GM19023 (cell line): ENCODE data around the gene SH3BP2.
"Not testable (repeated sequence)": the region's sequence is repeated elsewhere in the genome, so short reads cannot be mapped to it uniquely, and the experiment has no call there.

Experiments
- ATAC-seq: cut with Tn5 transposase; IDR thresholded peaks from one replicate; pipeline ENCODE4 v1.9.1; 2021; ENCODE audit warnings: mild to moderate bottlenecking, moderate library complexity; ENCODE audit not compliant: unreplicated experiment

Gene SH3BP2

GRCh38 chr4:2762486-2763370 lies 30.2 kb upstream of the SH3BP2 start:
- not testable (repeated sequence) for ATAC-seq

DNA sequence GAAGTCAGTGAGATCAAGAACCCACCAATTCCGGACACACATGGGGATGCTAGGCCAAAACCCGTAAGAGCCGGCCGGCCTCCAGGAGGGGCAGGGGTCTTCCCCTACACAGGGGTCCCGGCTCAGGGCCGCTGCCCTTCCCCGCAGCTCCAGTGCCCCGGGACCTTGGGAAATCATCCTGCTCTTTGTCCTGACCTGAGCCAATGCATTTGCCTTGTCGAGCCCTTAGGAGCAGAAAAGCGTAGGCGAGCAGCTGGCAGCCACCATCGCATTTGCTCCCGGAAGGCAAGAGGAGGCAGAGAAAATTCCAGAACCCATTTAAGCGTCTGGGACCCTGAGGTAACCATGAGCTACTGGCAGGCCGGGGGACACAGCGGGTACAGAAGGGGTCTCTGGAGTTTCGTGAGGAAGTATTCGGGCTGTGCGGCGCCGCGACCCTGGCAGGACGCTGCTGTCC lies 29.3 kb upstream of the SH3BP2 start:
- ATAC-seq = no peak

- no peak for ATAC-seq
These were observed 26.9 kb upstream of the SH3BP2 start for GRCh38 chr4:2765832-2766526.

GRCh38 chr4:2767046-2767704 lies 25.7 kb upstream of the SH3BP2 start:
- ATAC-seq = no peak

- no peak for ATAC-seq
These were observed 25.2 kb upstream of the SH3BP2 start for GRCh38 chr4:2767705-2768074.

DNA sequence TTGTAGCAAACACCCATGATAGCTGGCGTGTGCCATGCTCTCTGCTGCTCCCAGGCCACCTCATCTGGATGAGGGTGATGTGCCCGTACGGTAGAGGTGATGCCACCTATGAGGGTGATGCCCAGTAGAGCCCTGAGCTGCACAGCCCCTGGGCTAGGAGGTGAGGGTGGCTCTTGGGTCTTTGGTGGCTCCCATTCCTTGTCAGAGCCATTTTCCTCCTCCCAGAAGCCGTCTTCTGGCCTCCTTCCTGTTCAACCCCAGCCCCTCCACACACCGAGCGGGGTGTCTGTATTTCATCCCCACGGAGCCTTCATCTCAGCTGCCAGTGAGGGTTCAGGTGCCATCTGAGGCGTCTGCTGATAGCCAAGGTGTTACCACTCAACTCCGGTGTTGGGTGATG lies 24.8 kb upstream of the SH3BP2 start:
- no peak for ATAC-seq

DNA sequence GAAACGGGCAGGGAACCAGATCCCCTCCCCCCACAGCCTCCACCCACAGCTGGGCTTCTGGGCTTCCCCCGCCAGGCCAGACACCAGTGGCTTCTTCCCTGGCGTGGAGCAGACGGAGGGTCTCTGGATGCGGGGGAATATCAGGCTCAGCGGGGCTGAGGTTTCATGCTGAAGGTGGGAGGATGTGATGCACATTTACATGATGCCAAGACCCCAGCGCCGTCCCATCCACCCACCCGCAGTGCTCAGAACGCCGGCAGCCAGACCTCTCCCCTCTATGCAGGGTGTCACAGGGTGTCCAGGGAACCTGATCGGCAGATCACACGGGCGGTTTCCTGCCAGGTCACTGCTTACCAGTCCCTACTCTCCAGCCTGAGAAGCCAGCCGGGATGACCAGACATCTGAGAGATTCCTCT lies 24.0 kb upstream of the SH3BP2 start:
- no peak for ATAC-seq

DNA sequence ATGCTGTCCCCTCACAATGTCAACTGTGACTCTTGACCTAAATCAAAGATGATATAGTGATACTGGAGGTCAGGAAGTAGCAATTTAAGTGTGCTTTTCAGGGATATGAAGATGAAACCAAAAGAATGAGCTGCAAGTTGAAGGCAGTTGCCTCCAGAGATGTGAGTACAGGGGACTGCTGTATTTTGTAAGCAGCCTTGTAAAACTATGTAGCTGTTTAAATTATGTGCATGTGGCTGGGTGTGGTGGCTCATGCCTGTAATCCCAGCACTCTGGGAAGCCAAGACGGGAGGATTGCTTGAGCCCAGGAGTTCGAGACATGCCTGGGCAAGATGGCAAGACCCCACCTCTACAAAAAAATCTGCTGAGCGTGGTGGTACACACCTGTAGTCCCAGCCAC lies 21.6 kb upstream of the SH3BP2 start:
- no peak for ATAC-seq

DNA sequence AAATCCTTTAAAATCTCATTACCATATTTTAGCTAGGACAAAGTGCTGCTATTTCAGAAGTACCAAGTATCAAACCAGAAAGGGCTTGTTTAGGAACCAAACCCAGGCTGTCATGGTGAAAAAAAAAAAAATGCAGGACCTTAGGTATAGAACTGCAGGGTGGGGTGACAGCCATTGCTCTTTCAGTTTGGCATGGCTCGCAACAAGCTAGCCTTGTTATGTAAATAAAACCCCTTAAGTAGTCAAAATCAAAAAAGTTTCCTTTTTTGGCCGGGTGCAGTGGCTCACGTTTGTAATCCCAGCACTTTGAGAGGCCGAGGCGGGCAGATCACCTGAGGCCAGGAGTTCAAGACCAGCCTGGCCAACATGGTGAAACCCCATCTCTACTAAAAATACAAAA lies 12.2 kb upstream of the SH3BP2 start:
- not testable (repeated sequence) for ATAC-seq

- ATAC-seq = no peak
These were observed 11.0 kb upstream of the SH3BP2 start for GRCh38 chr4:2781911-2782310.

DNA sequence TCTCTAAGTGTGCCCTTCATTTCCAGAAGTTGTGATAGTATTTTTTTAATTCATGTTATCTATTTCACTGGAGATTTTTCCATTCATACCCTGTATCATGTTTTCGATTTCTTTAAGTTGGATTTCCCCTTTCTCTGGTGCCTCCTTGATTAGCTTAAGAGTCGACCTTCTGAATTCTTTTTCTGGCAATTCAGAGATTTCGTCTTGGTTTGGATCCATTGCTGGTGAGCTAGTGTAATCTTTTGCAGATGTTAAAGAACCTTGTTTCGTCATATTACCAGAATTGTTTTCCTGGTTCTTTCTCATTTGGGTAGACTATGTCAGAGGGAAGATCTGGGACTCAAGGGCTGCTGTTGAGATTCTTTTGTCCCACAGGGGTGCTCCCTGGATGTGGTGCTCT lies 9.1 kb upstream of the SH3BP2 start:
- no peak for ATAC-seq

- no peak for ATAC-seq
These were observed 7.3 kb upstream of the SH3BP2 start for GRCh38 chr4:2785613-2786012.

DNA sequence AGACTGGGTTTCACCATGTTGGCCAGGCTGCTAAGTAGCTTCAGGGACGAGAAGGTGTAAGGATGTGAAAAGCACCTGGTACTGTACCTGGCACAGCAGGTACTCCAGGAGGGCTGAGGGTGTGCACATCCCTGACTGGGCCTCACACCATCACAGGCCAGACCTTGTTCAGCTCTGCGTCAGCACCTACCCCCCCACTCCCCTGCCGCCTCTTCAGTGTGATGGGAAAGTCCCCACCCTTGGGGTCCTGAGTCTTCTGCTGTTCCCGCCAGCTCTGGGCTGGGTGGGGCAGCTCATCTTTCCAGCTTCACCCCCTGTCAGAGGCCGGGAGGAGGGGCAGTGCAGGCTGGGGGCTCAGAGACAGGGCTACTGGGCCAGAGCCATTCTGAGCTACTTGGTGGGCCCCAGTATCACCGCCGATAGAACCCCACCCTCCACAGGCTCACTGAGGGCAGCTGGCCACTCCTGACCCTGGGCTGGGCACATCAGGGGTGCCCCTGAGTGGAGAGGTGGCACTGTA lies 6.7 kb upstream of the SH3BP2 start:
- no peak for ATAC-seq

- no peak for ATAC-seq
These were observed 6.1 kb upstream of the SH3BP2 start for GRCh38 chr4:2786794-2787229.

GRCh38 chr4:2787230-2788100 lies 5.4 kb upstream of the SH3BP2 start:
- ATAC-seq = peak; percentile 61

- no peak for ATAC-seq
These were observed 4.8 kb upstream of the SH3BP2 start for GRCh38 chr4:2788101-2788500.

GRCh38 chr4:2788532-2789103 lies 4.3 kb upstream of the SH3BP2 start:
- no peak for ATAC-seq

DNA sequence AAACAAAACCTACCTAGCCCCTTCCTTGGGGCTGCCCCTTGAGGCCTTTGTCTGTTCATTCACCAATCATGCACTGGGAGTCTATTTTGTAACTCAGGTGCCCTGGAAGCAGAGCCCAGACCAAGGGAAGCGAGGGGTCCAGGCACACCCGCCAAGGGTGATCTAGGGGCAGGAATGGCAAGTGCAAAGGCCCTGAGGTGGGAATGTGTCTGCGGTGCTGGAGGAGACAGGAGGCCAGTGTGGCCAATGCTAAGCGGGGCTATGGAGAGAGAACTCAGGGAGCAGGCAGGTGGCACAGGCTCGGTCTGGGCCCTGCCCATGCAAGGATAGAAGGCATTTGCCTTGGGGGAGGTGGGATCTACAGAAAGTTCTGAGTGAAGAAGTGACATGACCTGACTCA lies 3.5 kb upstream of the SH3BP2 start:
- ATAC-seq = no peak

GRCh38 chr4:2789793-2790582 lies 2.9 kb upstream of the SH3BP2 start:
- ATAC-seq = no peak
